GM15510 (cell line): ENCODE results near the gene CCN6.

Experiments
- POLR2A ChIP-seq: IDR thresholded peaks from 3 replicates; pipeline ENCODE4 v1.6.1; 2011; ENCODE audit warnings: borderline replicate concordance; ENCODE audit not compliant: insufficient read length; ENCODE audit errors: extremely low read depth

The CCN6 gene

GRCh38 chr6:112021691-112022310, 32.1 kb upstream of the CCN6 start:
- no peak for TF ChIP-seq POLR2A

DNA sequence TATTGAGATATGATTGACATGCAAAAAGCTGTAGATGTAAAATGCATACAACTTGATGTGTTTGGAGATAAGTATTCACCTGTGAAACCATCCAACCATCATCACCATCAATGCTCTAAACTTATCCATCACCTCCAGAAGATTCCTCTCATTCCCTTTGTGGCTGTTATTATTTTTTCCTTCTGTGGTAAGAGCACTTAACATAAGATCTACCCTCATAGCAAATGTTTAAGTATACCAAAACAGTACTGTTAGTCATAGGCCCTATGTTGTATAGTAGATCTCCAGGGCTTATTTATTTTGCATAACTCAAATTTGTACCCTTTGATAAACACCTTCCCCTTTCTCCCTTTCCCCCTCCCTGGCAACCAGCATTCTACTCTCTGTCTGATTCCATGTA, 31.2 kb upstream of the CCN6 start:
- TF ChIP-seq POLR2A: no peak

- TF ChIP-seq POLR2A: no peak
Observed at GRCh38 chr6:112024464-112024863, 29.4 kb upstream of the CCN6 start.

- no peak for TF ChIP-seq POLR2A
Observed at GRCh38 chr6:112026933-112027332, 27.0 kb upstream of the CCN6 start.

- TF ChIP-seq POLR2A: no peak
Observed at GRCh38 chr6:112027942-112028674, 25.8 kb upstream of the CCN6 start.

- TF ChIP-seq POLR2A: no peak
Observed at GRCh38 chr6:112029045-112029822, 24.7 kb upstream of the CCN6 start.

GRCh38 chr6:112030206-112030960, 23.5 kb upstream of the CCN6 start:
- no peak for TF ChIP-seq POLR2A

GRCh38 chr6:112030961-112031660, 22.8 kb upstream of the CCN6 start:
- no peak for TF ChIP-seq POLR2A

DNA sequence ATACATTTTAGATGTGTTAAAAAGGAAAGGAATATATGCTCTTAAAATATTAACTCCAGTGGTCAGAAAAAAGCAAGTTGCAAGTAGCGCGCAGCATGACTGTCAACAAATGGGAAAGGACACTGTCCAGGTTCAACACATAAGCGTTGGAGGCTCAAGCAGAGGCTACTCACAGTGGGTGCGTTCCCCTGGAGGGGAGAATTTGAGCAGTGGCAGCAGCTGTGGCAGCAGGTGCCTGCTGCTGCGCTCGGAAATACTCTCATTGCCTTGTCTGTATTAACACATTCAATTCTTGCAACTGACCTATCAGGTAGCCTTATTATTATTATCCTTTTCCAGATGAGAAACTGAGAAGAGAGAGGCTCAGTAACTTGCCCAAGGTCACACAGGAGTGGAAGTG, 21.9 kb upstream of the CCN6 start:
- no peak for TF ChIP-seq POLR2A

- TF ChIP-seq POLR2A: no peak
Observed at GRCh38 chr6:112032728-112033127, 21.2 kb upstream of the CCN6 start.

DNA sequence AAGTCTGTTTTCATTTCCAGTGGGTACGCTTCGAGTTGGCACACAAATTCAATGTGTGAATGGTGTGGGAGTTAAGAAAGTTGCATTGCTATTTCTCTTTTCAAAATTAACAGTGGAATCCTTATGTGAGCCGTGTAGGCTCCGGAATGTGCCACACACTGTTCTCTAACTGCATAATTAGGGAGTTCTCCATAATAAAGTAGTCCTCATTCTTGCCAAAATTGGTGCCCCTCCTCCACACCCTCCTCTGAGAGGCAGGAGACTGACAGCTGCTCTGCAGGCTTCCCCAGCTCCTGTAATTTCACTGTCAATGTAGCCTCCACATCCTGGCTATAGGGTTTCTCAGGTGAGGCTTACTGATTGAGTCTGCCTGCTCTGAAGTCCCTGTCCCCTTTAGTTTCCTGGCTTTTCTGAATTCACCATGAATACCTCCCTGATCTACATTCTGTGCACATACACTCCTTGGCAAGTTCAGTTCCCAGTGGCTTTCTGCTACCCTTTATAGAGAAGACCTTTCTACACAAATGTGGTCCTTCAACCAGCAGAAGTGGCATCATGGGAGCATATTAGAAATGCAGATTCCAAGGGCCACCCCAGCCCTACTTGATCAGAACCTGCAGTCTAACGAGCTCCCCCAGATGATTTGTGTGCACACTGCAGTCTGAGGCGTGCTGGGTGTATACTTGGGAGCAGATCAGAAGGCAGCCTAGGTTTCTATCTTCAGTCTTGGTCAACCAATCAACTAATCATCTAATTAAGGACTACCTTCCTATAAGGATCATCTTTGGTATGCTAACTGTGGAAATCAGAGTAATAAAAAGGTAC, 19.9 kb upstream of the CCN6 start:
- no peak for TF ChIP-seq POLR2A

- TF ChIP-seq POLR2A: no peak
Observed at GRCh38 chr6:112034616-112034995, 19.3 kb upstream of the CCN6 start.

GRCh38 chr6:112036088-112036637, 17.7 kb upstream of the CCN6 start:
- TF ChIP-seq POLR2A: no peak
